OCI-LY1 (cell line): ENCODE data around the gene CEP97.
"Not testable (repeated sequence)": the region's sequence is repeated elsewhere in the genome, so short reads cannot be mapped to it uniquely, and the experiment has no call there.

Experiments used
- H2AFZ ChIP-seq: fragments of 200-600 bp; sonication (generic), shearing (Covaris generic); 2 replicates; pipeline ENCODE4 v1.6.0; 2014; ENCODE audit warnings: antibody characterized with exemption, mild to moderate bottlenecking, low read length
- H3F3A ChIP-seq: fragments of 200-600 bp; sonication (generic), shearing (Covaris generic); 2 replicates; pipeline ENCODE4 v1.6.0; 2014; ENCODE audit warnings: mild to moderate bottlenecking, antibody characterized with exemption, low read length, moderate library complexity; ENCODE audit not compliant: insufficient read depth
- H3K27ac ChIP-seq: fragments of 200-600 bp; sonication (generic); 2 replicates; pipeline ENCODE4 v1.5.1; 2014; ENCODE audit warnings: low read length, mixed run types, mild to moderate bottlenecking, low read depth; ENCODE audit not compliant: poor library complexity, severe bottlenecking
- H3K27me3 ChIP-seq: fragments of 200-600 bp; sonication (generic); 2 replicates; pipeline ENCODE4 v1.6.0; 2014; ENCODE audit warnings: antibody characterized with exemption, mild to moderate bottlenecking, low read length, moderate library complexity; ENCODE audit not compliant: insufficient read depth
- H3K36me3 ChIP-seq: fragments of 200-600 bp; sonication (generic); 2 replicates; pipeline ENCODE4 v1.6.1; 2014; ENCODE audit warnings: mild to moderate bottlenecking, antibody characterized with exemption, low read length, moderate library complexity, mixed read lengths; ENCODE audit not compliant: insufficient read depth
- H3K4me1 ChIP-seq: fragments of 200-600 bp; sonication (generic); 2 replicates; pipeline ENCODE4 v1.5.1; 2014; ENCODE audit warnings: mild to moderate bottlenecking, low read length, moderate library complexity; ENCODE audit not compliant: insufficient read depth, severe bottlenecking
- H3K4me2 ChIP-seq: fragments of 200-600 bp; sonication (generic), shearing (Covaris generic); 2 replicates; pipeline ENCODE4 v1.6.1; 2014; ENCODE audit warnings: low read length
- H3K4me3 ChIP-seq: fragments of 200-600 bp; sonication (generic); 2 replicates; pipeline ENCODE4 v1.5.1; 2014; ENCODE audit warnings: low read length, low read depth, mild to moderate bottlenecking, mixed read lengths; ENCODE audit not compliant: poor library complexity, severe bottlenecking
- H3K79me2 ChIP-seq: fragments of 200-600 bp; shearing (Covaris generic); 2 replicates; pipeline ENCODE4 v1.6.1; 2016; ENCODE audit warnings: mixed run types, low read length, mixed read lengths; ENCODE audit not compliant: insufficient read depth
- H3K9ac ChIP-seq: fragments of 200-600 bp; sonication (generic), shearing (Covaris generic); 2 replicates; pipeline ENCODE4 v1.6.1; 2014; ENCODE audit warnings: mild to moderate bottlenecking, low read length, mixed read lengths
- H3K9me2 ChIP-seq: fragments of 200-600 bp; sonication (generic), shearing (Covaris generic); 2 replicates; pipeline ENCODE4 v1.6.1; 2014; ENCODE audit warnings: low read depth, mild to moderate bottlenecking, low read length, mixed read lengths
- H3K9me3 ChIP-seq: fragments of 200-600 bp; shearing (Covaris generic); 2 replicates; pipeline ENCODE4 v1.6.1; 2014; ENCODE audit warnings: low read length, mixed read lengths
- H4K20me1 ChIP-seq: fragments of 200-600 bp; sonication (generic), shearing (Covaris generic); 2 replicates; pipeline ENCODE4 v1.6.0; 2016; ENCODE audit warnings: mild to moderate bottlenecking, low read length; ENCODE audit not compliant: insufficient read depth
- CTCF ChIP-seq: fragments of 200-600 bp; sonication (generic), shearing (Covaris generic); IDR thresholded peaks from 2 replicates; pipeline ENCODE4 v1.5.1; 2017; ENCODE audit warnings: mild to moderate bottlenecking, antibody characterized with exemption, low read length, moderate library complexity, mixed read lengths
- EZH2 ChIP-seq: fragments of 200-600 bp; sonication (generic), shearing (Covaris generic); IDR thresholded peaks from 2 replicates; pipeline ENCODE4 v1.8.0; 2017; ENCODE audit warnings: borderline replicate concordance, mixed run types, mild to moderate bottlenecking, antibody characterized with exemption, low read length, moderate library complexity, mixed read lengths

Gene CEP97

GRCh38 chr3:101703169-101703568, 21.2 kb upstream of the CEP97 start:
- Histone ChIP-seq H3K4me1 (peaks cover 15% of the 10 kb centered on the region), H3K9me2 (no peaks in the 10 kb centered on the region), H3F3A (no peaks in the 10 kb centered on the region), H3K9me3 (no peaks in the 10 kb centered on the region), H3K27ac (no peak overlapping the region), H3K27me3 (no peaks in the 10 kb centered on the region), H3K4me3 (no peak overlapping the region), H3K36me3 (no peaks in the 10 kb centered on the region), H4K20me1 (no peaks in the 10 kb centered on the region), H3K79me2 (no peaks in the 10 kb centered on the region), H3K4me2 (no peak overlapping the region), H3K9ac (no peak overlapping the region), H2AFZ (no peak overlapping the region)
- TF ChIP-seq CTCF (no peak), EZH2 (no peak)

DNA sequence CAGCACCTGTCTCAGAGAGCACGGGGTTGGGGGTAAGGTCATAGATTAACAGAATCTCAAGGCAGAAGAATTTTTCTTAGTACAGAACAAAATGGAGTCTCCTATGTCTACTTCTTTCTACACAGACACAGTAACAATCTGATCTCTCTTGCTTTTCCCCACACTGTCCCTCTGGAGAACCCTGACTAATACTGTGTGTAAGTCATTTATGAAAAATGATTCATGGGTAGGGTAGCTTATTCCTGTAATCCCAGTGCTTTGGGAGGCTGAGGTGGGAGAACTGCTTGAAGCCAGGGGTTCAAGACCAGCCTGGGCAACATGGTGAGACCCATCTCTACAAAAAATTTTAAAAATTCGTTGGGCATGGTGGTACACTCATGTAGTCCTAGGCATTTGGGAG, 19.8 kb upstream of the CEP97 start:
- H3K4me1 ChIP-seq, result peaks cover 23% of the 10 kb centered on the region
- not testable (repeated sequence) for H3K9me2 ChIP-seq, H3K9me3 ChIP-seq, H3K36me3 ChIP-seq, H2AFZ ChIP-seq, H4K20me1 ChIP-seq, H3K4me2 ChIP-seq, H3K79me2 ChIP-seq, H3K27ac ChIP-seq, H3F3A ChIP-seq, H3K4me3 ChIP-seq, H3K9ac ChIP-seq, H3K27me3 ChIP-seq

DNA sequence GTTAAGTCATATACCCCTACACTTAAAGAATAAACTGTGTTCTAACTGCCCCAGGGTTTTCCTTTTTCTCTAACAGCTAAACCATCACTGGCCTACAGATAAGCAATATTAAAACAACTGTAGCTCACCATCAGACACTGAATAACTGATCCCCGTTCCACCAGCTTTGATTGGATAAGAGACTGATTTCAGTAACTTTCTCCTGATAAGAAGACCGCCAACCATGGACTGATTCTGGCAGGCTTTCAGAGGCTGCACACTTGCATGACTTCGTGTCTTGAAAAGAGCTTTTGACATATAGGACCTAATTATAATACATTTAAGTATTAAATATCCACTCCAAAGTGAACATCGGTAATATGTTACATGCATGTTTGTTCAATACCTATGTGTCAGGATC, 15.3 kb upstream of the CEP97 start:
- Histone ChIP-seq H3K27me3 (no peaks in the 10 kb centered on the region), H3K36me3 (no peaks in the 10 kb centered on the region), H3K4me3 (no peak overlapping the region), H3K79me2 (no peaks in the 10 kb centered on the region), H3K27ac (no peak overlapping the region), H3K4me1 (peaks cover 8% of the 10 kb centered on the region), H3K9ac (no peak overlapping the region), H3K4me2 (no peak overlapping the region), H3K9me3 (no peaks in the 10 kb centered on the region), H2AFZ (no peak overlapping the region), H4K20me1 (no peaks in the 10 kb centered on the region), H3K9me2 (no peaks in the 10 kb centered on the region), H3F3A (no peaks in the 10 kb centered on the region; the same call in 1 of the 2 replicates)
- TF ChIP-seq EZH2 (no peak), CTCF (no peak)

DNA sequence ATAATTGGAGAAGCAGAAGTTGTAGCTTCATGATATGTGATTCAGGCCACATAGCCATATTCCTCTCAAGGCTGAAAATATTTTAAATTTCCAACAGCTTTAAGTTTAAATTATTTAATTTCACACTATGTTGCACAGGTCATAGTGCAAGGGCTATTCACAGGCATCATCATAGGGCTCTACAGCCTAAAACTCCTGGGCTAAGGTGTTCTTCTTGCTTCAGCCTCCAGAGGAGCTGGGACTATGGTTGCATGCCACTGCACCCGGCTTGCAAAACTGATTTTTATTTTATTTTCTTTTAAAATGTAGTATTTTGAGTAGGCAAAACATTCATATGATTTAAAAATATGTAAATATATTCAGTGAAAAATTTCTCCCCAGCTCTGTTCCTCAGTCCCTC, 6.0 kb upstream of the CEP97 start:
- H3K4me3 ChIP-seq, result no peak overlapping the region
- H2AFZ ChIP-seq, result no peak overlapping the region
- H3K4me2 ChIP-seq, result no peak overlapping the region
- H3K27me3 ChIP-seq, result no peaks in the 10 kb centered on the region
- H3K27ac ChIP-seq, result no peak overlapping the region
- no peaks in the 10 kb centered on the region for H4K20me1 ChIP-seq
- no peaks in the 10 kb centered on the region for H3K9me2 ChIP-seq
- peaks cover 25% of the 10 kb centered on the region for H3K4me1 ChIP-seq
- H3F3A ChIP-seq, result peaks cover 3% of the 10 kb centered on the region; the same call in 1 of the 2 replicates
- no peaks in the 10 kb centered on the region for H3K9me3 ChIP-seq
- H3K79me2 ChIP-seq, result no peaks in the 10 kb centered on the region
- H3K36me3 ChIP-seq, result peaks cover 4% of the 10 kb centered on the region; the same call in 1 of the 2 replicates
- TF ChIP-seq EZH2 (no peak), CTCF (no peak)
- no peak overlapping the region for H3K9ac ChIP-seq
